ENCODE measurements around the gene SRGAP2B.
"Not testable (repeated sequence)": the region's sequence is repeated elsewhere in the genome, so short reads cannot be mapped to it uniquely, and the experiment has no call there.

- TF ChIP-seq SP1 (IDR thresholded peaks at IDR 0.05; ENCODE audit: low read depth, low read length); JUND (IDR thresholded peaks at IDR 0.05; ENCODE audit: low read length); MAX (IDR thresholded peaks at IDR 0.05); EP300 (IDR thresholded peaks at IDR 0.05; ENCODE audit: borderline replicate concordance in 1 of 2, low read depth in 2 of 2, low read length in 2 of 2); EGR1 (IDR thresholded peaks at IDR 0.05; ENCODE audit: borderline replicate concordance, low read depth, low read length); TCF12 (IDR thresholded peaks at IDR 0.05; ENCODE audit: low read depth, low read length); CTCF (IDR thresholded peaks at IDR 0.05; ENCODE audit: control extremely low read depth in 1 of 3, insufficient read depth in 1 of 3, low read depth in 1 of 3, low read length in 3 of 3); RFX5 (IDR thresholded peaks at IDR 0.05; ENCODE audit: borderline replicate concordance, low read depth, low read length); POLR2AphosphoS5 (IDR thresholded peaks at IDR 0.05; ENCODE audit: low read depth, low read length); CEBPB (IDR thresholded peaks at IDR 0.05; ENCODE audit: low read depth, low read length); YY1 (IDR thresholded peaks at IDR 0.05; ENCODE audit: low read depth, low read length); POLR2A (IDR thresholded peaks at IDR 0.05; ENCODE audit: control extremely low read depth in 1 of 2, low read depth in 2 of 2, low read length in 2 of 2); SUZ12 (IDR thresholded peaks at IDR 0.05; ENCODE audit: low read length): not testable (repeated sequence)
These were observed 153.4 kb downstream of the SRGAP2B start for GRCh38 chr1:144941710-144942109.
